ENCODE measurements around the gene NPIPB8.
"Not testable (repeated sequence)": the region's sequence is repeated elsewhere in the genome, so short reads cannot be mapped to it uniquely, and the experiment has no call there.

GRCh38 chr16:28620316-28620715 is 17.5 kb upstream of the NPIPB8 start:
- not testable (repeated sequence) for TF ChIP-seq CTCF, POLR2A (IDR thresholded peaks at IDR 0.05)

Data from heart left ventricle (tissue), 13 donors.